Sigmoid colon (tissue), 4 donors: Measurements from ENCODE around the gene ZNF511.

ENCODE experiments used
- CTCF ChIP-seq, 4 experiments: fragments of 450-650 bp in 3 of 4; fragments of 200-600 bp in 1 of 4; IDR thresholded peaks; one replicate each; pipeline ENCODE4 v1.5.1; 2016 to 2019; ENCODE audit warnings: antibody characterized with exemption in 4 of 4, mild to moderate bottlenecking in 3 of 4, moderate library complexity in 2 of 4
- EP300 ChIP-seq, 4 donors: sonication (generic); formaldehyde crosslinking; IDR thresholded peaks; one replicate each; pipeline ENCODE4 v1.6.1; 2017; ENCODE audit warnings: antibody characterized with exemption in 4 of 4
- POLR2A ChIP-seq, 2 donors: fragments of 450-650 bp; IDR thresholded peaks; one replicate each; pipeline ENCODE4 v1.6.1; 2016; ENCODE audit warnings: antibody characterized with exemption in 2 of 2, mild to moderate bottlenecking in 2 of 2, moderate library complexity in 2 of 2

- no peak for TF ChIP-seq CTCF (IDR thresholded peaks at IDR 0.05)
- TF ChIP-seq POLR2A (IDR thresholded peaks at IDR 0.05), result no peak
- TF ChIP-seq EP300 (IDR thresholded peaks at IDR 0.05), result no peak
Observed at GRCh38 chr10:133351408-133352318, 42.9 kb downstream of the ZNF511 start.
